Left lobe of liver (tissue), 2 donors: Measurements from ENCODE around the gene IGF2BP2. TPM values are rescaled to one million over a fixed set of nuclear protein-coding genes. Genes with fewer than 3 reads are reported as not detected.
"Not testable (repeated sequence)": the region's sequence is repeated elsewhere in the genome, so short reads cannot be mapped to it uniquely, and the experiment has no call there.

Source experiments
- ATAC-seq: fragments of 200-7000 bp; cut with Tn5 transposase; one replicate; pipeline ENCODE4 v1.9.1; 2020; ENCODE audit warnings: mild to moderate bottlenecking, moderate library complexity
- DNase-seq: peaks from one replicate; pipeline ENCODE4 v3.0.0-alpha.2; 2020; ENCODE audit warnings: low spot score
- total RNA-seq: library from RNA; stranded (reverse); gene quantifications from one replicate; pipeline ENCODE4 v1.2.1, GENCODE V29; 2021
- donor health status: DM: no; HTN: no; CAD: no; lungs with moderate emphysema.
- donor health status: DM: no; HTN: yes; CAD: no.

Gene IGF2BP2
- total RNA-seq, 1 donor from 2014 or later = 1.2 TPM

DNA sequence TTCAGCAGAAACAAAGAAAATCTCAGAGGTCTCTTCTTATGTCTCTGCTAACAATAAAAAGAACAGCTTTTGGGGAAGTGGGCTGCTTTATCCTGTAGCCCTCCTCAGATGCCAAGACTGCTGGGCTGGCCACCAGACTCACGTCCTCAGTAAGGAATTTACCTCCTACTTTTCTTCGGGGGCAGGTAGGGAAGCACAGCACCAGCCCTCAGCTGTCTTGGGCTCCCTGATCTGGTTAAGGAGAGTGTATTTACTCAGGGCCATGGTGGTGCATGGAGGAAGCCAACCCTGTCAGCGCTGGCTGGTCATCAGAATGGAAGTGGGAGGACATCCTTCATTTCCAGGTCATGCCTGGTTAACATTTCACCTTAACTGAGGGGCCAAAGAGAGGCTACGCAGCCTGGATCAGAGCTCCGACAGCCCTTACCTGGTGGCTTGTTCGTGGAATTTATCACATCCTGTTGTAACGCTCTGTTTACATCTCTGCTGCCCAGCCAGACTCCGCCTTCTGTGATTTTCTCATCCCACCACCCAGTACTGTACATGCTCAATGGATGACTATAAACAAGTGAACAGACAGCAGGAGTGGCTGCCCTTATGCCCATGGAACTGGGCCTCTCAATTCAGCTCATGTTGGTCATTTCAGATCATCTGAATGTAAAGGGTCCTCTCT lies 108.3 kb downstream of the IGF2BP2 start:
- no peak for DNase-seq

DNA sequence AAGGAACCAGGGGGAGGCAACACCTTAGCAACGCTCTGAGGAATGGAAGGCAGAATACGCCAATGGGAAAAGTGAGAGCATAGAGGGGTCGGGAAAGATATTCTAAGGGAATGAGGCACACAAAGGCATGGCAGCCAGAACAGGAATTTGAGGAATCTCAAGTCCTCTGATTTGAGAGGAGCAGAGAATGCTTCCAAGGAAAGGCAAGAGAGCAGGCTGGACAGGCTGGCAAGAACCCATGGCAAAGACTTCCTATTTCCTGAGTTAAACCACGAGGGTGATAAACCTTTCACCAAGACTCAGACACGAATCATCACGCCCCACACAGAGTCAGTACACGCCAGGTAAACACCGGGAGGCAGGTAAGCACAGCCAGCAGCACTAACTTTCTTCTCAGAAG lies 109.8 kb downstream of the IGF2BP2 start:
- ATAC-seq (no peak), DNase-seq (no peak)

More for the DNA sequence above, 108.3 kb downstream of the IGF2BP2 start:
- ATAC-seq = no peak

DNA sequence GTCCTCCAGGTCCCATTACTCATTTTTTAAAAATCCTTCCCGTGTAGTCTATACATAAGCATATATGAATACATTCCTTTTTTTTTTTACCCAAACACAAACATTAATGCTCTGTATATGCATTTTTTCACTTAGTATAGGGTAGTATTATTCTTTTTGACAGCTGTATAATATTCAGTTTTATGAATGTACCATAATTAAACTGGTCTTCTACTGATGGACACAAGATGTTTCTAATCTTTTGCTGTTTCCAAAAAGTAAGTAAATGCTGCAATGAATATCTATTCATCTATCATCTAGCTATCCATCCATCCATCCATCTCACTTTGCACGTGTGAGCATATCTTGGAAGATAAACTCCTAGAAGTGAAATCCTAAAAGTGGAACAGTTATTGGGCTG lies 110.8 kb downstream of the IGF2BP2 start:
- ATAC-seq (no peak), DNase-seq (no peak)

DNA sequence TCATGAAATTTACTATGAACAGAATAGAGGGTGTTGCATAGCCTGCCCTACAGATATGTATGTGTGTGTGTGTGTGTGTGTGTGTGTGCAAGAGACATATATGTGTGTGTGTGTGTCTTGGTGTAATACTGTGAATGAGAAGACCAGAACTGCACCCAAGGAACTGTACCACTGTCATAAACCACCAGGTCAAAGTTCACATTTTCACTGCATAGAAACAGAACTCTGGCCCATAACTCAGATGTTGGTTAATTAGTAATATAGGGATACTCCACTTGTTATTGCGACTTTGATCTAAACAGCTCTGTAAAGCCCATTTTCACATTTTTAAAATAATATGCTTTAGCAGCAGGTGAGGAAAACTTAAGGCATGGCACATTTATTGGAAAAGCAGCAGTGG lies 111.8 kb downstream of the IGF2BP2 start:
- DNase-seq (no peak), ATAC-seq (peak; percentile 84)

DNA sequence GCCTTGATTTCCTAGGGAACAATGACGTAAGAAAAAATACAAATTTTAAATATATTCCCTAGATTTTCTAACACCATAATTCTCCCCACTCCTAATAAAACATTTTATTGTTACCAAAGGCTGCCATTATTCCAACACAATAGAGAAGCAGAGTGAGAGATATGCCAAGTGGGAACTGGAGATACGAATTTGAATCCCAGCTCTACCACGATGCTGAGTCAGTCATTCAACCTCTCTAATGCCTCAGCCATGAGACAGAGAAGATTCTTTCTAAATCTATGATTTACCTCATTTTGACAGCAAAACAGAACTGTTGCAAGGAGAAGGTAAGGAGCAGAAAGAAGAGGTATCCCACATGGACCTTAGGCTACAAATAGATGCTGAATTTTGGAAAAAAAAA lies 112.5 kb downstream of the IGF2BP2 start:
- no peak for ATAC-seq
- no peak for DNase-seq

DNA sequence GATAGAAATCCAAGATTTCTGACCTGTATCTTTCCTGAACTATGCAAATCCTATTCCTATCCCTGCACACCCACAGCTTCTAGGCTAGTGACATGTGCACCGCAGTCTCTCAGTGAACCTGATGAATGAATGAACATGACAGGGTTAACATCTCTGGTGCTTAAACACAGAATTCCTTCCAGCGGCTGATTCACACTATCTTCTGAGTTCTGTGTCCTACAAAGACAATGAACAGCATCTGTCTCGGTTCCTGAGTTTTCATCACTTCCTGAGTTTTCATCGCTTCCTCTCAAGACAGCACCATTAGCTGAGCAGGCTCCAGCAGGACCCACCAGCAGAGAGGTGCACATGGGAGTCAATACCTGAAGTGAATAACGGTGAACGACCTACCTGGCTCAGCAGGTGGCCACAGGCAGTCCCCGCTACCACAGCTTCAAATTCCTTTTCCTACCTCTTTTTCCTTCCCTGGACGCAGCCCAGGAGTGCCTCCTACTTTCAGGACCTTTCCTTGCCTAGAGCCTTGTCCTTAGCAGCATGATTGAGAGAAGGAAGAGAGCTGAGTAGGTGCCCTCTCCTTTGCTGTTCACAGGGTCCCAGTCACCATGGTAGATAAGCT lies 113.5 kb downstream of the IGF2BP2 start:
- no peak for ATAC-seq
- DNase-seq = no peak

DNA sequence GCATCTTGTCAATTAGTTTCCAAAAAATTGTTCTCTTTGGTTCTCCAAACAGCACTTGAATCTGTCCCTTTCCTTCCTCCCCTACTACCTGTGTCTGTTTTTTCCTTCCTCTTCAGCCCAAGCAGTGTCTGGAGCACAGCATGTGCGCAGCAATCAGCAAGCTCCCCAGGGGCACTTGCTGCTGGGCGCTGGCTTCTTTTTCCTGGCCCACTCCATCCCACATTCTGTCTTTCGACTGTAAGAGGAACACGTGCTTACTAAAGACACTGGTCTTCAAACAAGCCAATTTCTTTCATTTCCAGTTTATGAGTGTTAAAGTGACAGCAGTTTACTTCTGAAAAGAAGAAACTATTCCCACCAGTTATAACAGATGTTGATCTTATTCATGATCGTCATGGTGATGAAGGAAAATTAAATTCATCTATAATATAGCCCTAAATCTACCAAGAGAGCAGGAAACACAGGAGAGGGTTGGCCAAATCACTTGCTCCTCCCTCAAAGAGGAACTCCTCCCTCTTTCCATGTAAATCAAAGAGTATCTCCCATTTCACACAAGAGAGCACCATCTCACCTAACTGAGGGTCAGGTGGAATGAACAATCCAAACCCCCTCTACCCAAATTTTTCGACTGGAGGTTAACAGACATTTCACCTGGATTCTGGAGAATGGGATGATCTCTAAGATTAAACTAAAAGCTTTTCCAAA lies 115.4 kb downstream of the IGF2BP2 start:
- ATAC-seq (no peak), DNase-seq (no peak)

DNA sequence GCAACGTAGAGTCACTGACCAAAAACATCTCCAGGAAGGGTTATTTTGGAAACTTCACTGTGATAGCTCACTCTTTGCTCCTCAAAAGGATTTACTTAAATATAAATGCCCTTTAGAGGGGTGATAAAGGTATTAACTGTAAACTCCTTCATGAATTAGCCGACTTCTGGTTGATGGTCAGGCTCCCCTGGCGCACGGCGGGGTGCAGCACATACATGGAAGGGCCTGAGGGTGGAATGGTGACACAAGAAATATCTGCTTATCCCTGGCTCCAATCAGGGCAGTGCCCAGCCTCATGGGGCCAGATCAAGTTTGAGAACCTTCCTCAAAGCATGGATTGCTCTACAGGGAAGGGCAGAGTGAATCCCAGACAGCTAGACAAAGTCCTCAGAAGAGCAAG lies 116.5 kb downstream of the IGF2BP2 start:
- DNase-seq (no peak), ATAC-seq (no peak)

DNA sequence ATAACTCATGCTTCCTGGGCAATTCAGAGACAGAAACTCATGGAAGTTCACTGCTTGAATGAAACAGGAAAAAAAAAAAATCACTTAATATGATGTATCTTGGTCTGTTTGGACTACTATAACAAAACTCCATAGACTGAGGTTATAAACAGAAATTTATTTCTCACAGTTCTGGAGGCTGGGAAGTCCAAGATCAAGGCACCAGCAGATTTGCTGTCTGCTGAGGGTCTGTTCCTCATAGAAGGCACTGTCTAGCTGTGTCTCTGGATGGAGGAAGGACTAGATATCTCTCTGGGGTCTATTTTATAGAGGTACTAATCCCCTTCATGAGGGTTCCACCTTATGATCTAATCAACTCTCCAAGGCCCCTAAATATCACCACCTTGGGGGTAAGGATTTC lies 119.3 kb downstream of the IGF2BP2 start:
- DNase-seq (no peak), ATAC-seq (no peak)

DNA sequence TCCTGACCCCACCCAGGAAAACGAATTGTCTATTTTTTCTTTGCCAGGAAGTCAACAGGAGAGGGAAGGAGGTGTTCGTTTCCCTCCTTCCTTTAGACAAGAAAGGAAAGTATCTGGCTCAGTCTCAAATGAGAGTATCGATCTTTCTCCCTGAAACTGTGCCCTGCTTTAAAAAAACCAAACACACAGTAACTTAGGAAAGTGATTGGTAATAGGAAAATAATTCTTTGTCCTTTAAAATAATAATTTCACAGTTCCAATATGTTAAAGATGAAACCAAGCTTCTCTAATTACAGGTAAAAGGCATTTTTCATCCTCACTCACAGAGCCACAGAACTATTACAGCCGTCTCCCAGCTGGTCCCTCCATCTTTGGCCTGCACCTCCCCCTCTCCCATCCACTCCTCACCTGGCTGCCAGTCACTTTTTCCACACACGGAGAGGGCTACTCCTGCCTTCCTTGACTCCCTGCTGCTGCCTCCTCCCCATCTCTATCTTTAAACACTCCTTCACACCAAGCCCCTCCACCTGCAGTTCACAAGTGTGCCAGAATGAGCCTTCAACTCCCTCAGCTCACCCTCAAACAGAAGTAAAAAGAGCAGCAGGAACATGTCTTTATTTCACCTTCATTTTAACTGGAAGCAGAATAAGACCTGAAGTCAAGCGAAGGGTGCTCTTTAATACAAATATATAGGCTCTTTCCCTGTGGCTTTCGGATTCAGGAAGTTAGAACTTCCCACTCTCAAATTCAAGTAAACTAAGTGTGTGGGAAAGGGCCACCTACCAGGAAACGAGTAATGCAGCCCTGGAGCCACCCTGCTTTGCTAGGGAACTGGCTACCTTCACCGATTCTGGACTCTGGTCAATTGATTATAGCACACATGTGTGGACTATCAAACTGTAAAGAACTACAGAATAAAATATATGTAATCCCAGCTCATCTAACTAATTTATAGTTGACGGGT lies 122.3 kb downstream of the IGF2BP2 start:
- ATAC-seq (peak; percentile 57), DNase-seq (no peak)

DNA sequence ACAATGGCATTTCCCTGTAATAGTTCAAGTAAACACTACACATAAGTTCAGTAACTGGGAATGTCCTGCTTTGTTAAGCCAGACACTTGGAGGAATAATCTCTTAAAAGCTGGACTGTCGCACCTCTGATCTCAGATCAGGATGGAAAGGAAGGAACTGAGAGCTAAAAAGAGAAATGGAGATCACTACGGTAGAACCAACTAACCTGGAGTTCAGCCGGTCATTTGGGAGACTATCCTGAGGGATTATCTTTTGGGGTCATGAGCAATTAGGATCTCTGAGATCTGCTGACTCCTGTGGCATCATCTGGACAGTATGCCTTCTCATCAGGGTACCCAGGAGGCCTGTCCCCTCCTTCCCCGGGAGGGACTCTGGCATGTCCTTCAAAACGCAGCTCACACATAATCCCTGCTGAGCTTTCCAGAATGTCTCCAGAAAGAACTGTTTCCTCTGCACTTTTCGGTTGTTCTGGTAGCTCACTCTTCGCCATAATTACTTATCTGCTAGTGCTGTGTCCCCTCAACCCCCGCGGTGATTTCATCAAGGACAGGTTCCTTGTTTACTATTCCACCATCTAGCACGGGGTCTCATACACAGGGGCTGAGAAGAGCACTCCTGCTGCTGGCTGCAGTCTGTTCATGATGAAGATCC lies 123.1 kb downstream of the IGF2BP2 start:
- peak; percentile 44 for ATAC-seq
- no peak for DNase-seq

DNA sequence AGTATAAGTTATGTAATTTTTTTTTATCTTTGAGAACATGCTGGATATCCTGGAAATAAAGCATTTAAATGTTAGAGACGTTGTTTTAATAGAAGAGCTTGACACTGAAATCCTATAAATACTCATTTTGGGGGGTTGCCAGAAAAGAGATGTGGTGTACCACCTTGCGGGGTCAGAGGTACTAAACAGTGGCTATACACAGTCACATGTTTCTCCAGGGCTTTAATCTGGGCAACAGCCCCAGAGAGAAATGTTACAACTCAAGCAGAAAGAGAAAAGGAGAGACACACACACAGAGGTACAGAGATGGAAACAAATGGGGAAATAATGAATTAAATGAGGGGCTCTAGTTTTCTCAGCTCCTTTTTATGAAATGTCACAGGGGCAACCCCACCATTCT lies 124.9 kb downstream of the IGF2BP2 start:
- DNase-seq (no peak), ATAC-seq (no peak)

DNA sequence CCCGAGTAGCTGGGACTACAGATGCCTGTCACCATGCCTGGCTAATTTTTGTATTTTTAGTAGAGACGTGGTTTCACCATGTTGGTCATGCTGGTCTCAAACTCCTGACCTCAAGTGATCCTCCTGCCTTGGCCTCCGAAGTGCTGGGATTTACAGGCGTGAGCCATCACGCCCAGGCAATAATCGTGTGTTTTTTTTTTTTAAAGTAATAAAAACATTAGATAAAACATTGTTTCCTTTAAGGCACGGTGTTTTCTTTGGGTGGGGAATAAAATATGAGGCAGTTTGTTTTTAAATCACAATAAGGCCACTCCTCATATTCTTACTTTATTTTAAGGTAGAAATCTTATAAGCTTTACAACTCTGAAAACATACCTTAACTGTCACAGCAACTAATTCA lies 127.6 kb downstream of the IGF2BP2 start:
- not testable (repeated sequence) for DNase-seq, ATAC-seq

DNA sequence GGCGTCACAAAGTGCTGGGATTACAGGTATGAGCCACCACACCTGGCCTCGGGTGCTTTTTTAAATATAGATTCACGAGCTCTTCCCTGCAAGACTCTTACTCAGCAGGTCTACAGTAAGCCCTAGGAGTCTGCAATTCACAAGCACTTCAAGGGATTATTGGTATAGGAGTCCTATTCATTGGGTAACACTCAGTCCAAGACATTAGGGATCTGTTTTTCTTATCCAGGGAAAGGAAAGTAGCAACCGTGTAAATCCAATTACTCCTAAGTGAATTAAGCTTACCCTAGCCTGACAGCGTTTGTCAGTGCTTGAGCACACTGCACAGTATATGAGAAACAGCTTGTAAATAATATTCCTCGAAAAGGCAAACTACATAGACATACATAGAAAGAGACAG lies 128.8 kb downstream of the IGF2BP2 start:
- no peak for ATAC-seq
- no peak for DNase-seq

DNA sequence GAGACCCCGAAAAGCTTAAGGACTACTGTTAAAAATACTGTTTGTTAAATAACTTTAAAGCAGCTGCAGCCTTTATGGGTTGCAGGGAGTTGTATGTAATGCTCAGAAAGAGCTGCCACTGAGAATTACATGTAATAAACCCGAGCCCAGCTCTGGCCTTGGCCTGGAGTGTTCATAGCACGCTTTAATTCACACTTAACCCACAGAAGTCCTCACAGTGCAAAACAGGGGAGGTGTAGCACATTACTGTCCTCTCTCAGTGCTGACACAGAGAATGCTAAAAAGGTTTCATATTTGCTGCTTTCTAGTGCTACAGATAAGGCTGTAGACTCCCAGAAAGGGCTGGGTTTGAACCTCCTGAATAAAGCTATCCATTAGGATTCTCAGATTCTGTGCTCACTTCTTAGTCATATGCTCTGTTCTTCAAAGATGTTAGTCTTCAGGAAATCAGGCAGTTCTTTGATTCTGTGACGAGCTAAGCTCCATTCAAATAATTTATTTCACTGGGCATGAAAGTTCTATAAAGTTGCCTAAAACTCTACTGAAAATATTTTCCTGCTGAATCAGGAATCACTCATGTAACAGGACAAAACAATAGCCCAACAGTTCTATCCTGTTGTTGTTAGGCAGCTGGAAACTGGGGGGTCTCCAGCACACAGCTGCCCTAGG lies 130.7 kb downstream of the IGF2BP2 start:
- no peak for DNase-seq

DNA sequence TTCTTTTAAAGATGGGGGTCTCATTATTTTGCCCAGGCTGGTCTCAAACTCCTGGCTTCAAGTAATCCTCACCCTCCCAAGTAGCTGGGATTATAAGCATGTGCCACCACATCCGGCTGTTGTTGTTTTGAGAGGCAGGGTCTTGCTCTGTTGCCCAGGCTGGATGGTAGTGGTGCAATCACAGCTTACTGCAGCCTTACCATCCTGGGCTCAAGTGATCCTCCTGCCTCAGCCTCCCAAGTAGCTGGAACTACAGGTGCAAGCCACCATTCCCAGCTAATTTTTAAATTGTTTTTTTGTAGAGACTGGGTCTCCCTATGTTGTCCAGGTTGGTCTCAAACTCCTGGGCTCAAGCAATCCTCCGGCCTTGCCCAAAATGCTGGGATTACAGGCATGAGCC lies 133.2 kb downstream of the IGF2BP2 start:
- ATAC-seq (no peak), DNase-seq (no peak)

More for the DNA sequence above, 130.7 kb downstream of the IGF2BP2 start:
- no peak for ATAC-seq

DNA sequence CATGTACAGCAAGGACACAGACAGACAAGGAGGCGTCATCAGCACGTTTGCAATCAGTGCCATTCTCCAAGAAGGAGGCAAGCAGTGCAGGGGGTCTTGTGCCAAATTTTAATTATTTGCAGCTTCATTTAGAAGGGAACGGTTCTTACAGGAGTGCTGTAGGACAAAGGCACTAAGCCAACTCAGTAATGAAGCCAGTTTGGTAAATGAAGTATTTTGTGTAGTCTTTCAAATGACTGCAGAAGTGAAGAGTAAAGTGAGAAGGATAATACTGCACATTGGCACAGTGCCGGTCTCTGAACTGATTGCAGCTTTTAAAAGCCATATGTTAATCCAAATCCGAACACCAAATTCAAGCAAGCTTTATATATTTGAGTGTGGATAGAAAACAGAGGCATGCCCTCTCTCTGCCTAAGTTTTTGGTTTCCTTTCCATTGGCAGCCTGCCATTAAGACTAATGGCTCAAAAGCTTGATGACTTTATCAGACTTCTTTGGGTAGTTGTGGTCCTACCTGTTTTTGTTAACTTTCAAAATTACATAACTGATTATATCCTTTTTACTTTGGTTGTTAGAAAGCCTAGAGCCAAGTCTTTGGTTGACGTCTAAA lies 137.5 kb downstream of the IGF2BP2 start:
- DNase-seq = no peak
- no peak for ATAC-seq

DNA sequence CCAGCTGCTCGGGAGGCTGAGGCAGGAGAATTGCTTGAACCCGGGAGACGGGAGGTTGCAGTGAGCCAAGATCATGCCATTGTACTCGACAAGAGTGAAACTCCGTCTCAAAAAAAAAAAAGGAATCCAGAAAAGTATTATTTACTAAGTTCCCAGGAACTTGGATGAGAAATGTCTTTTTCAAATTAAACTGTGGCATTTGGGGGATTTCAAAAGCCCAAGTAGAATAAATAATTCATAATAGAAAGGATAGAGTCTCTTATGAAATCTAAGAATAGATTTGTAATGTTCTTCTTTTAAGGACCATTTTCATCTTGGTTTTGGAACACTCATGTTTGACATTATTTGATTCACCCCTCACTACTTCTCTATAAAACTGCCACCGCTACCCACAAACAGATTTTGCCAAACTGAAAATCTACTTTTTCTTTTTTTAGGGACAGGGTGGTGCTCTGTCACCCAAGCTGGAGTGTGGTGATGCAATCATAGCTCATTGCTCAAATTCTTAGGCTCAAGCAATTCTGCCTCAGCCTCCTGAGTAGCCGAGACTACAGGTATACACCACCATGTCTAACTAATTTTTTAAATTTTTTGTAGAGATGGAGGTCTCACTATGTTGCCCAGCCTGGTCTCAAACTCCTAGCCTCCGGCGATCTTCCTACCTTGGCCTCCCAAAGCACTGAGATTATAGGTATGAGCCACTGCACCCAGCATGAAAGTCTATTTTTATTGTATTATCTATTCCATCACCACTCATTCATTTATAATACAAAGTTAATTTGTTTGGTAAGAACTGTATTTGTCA lies 139.4 kb downstream of the IGF2BP2 start:
- no peak for ATAC-seq
- no peak for DNase-seq

DNA sequence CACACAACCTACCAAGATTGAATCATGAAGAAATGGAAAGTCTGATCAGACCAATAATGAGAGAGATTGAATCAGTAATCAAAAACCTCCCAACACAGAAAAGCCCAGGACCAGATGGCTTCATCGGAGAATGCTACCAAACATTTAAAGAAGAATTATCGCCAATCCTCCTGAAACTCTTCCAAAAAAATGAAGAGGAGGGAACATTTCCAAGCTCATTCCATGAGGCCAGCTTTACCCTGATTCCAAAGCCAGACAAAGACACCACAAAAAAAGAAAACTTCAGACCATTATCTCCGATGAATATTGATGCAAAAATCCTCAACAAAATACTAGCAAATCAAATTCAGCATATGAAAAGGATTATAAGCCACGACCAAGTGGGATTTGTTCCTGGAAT lies 144.6 kb downstream of the IGF2BP2 start:
- DNase-seq = no peak
- ATAC-seq = no peak
